CD4-positive, alpha-beta T cell treated with Interleukin-2 at 100 ng/mL for 4 hours (primary cell): Measurements from ENCODE around the gene NUP160.
"Not testable (repeated sequence)": the region's sequence is repeated elsewhere in the genome, so short reads cannot be mapped to it uniquely, and the experiment has no call there.

ENCODE experiments used
- DNase-seq: peaks from one replicate; pipeline ENCODE4 v3.0.0-alpha.2; 2020; ENCODE audit warnings: low spot score

NUP160 gene

GRCh38 chr11:47788181-47788580 is 60.0 kb downstream of the NUP160 start:
- no peak for DNase-seq

- DNase-seq, result no peak
Measured at GRCh38 chr11:47786373-47786772, 61.8 kb downstream of the NUP160 start.

- DNase-seq, result no peak
Measured at GRCh38 chr11:47784785-47785381, 63.3 kb downstream of the NUP160 start.

GRCh38 chr11:47783087-47783610 is 65.0 kb downstream of the NUP160 start:
- DNase-seq, result no peak

- no peak for DNase-seq
Measured at GRCh38 chr11:47778878-47779483, 69.2 kb downstream of the NUP160 start.

GRCh38 chr11:47775240-47775869 is 72.8 kb downstream of the NUP160 start:
- DNase-seq, result no peak

GRCh38 chr11:47773882-47774281 is 74.3 kb downstream of the NUP160 start:
- no peak for DNase-seq

GRCh38 chr11:47769556-47769955 is 78.6 kb downstream of the NUP160 start:
- not testable (repeated sequence) for DNase-seq

- peak; percentile 26 for DNase-seq
Measured at GRCh38 chr11:47768101-47768612, 80.0 kb downstream of the NUP160 start.

- peak; percentile 67 for DNase-seq
Measured at GRCh38 chr11:47766509-47767227, 81.5 kb downstream of the NUP160 start.

GRCh38 chr11:47765086-47765485 is 83.1 kb downstream of the NUP160 start:
- DNase-seq, result peak; percentile 2

- DNase-seq, result not testable (repeated sequence)
Measured at GRCh38 chr11:47759291-47759690, 88.9 kb downstream of the NUP160 start.

- DNase-seq, result no peak
Measured at GRCh38 chr11:47756208-47756607, 91.9 kb downstream of the NUP160 start.

- no peak for DNase-seq
Measured at GRCh38 chr11:47750725-47751124, 97.4 kb downstream of the NUP160 start.

- DNase-seq, result not testable (repeated sequence)
Measured at GRCh38 chr11:47742494-47742893, 105.7 kb downstream of the NUP160 start.

GRCh38 chr11:47737817-47738216 is 110.3 kb downstream of the NUP160 start:
- not testable (repeated sequence) for DNase-seq

- no peak for DNase-seq
Measured at GRCh38 chr11:47732271-47732670, 115.9 kb downstream of the NUP160 start.

- no peak for DNase-seq
Measured at GRCh38 chr11:47731475-47731874, 116.7 kb downstream of the NUP160 start.
